Natural killer cell treated with Interleukin-12 subunit alpha and Interleukin-12 subunit beta and Interleukin-15 and Interleukin-18, amount 100 ng/mL, for 72 hours (primary cell): ENCODE measurements around the gene THAP4. TPM values are rescaled to one million over a fixed set of nuclear protein-coding genes. Genes with fewer than 3 reads are reported as not detected.
A peak's percentile ranks its signal among the peaks of the same experiment; 100 is the strongest.

Experiments used
- ATAC-seq, 2 donors: fragments of 150-1000 bp; cut with Tn5 transposase in 1 of 2; sonication (Bioruptor Pico), chemical (Tn5 transposase) in 1 of 2; 2 replicates each; pipeline ENCODE4 v1.10.0; 2021
- DNase-seq: peaks from one replicate; pipeline ENCODE4 v3.0.0; 2022; ENCODE audit warnings: low spot score
- H3K27ac Mint-ChIP-seq, 2 donors: 1 replicate in 1 of 2; 2 replicates in 1 of 2; pipeline ENCODE4 v1.8.0; 2022; ENCODE audit warnings: mixed read lengths in 2 of 2, mild to moderate bottlenecking in 1 of 2, moderate library complexity in 1 of 2
- H3K27me3 Mint-ChIP-seq, 2 donors: 1 replicate in 1 of 2; 2 replicates in 1 of 2; pipeline ENCODE4 v1.8.0; 2022; ENCODE audit warnings: mixed read lengths in 2 of 2
- H3K36me3 Mint-ChIP-seq: one replicate; pipeline ENCODE4 v1.8.0; 2022; ENCODE audit warnings: mixed read lengths
- H3K4me1 Mint-ChIP-seq, 2 donors: 1 replicate in 1 of 2; 2 replicates in 1 of 2; pipeline ENCODE4 v1.8.0; 2022; ENCODE audit warnings: low read depth in 2 of 2, mixed read lengths in 2 of 2, mild to moderate bottlenecking in 1 of 2
- H3K4me3 Mint-ChIP-seq: one replicate; pipeline ENCODE4 v1.8.0; 2022; ENCODE audit warnings: mixed read lengths
- H3K9me3 Mint-ChIP-seq: 2 replicates; pipeline ENCODE4 v1.8.0; 2022; ENCODE audit warnings: mixed read lengths
- total RNA-seq, 2 donors: library from RNA; stranded (reverse); gene quantifications; one replicate each; pipeline ENCODE4 v1.2.3, GENCODE V29; 2022

Gene THAP4
- total RNA-seq, 2 donors from 2014 or later: 26.9 to 55.9 TPM

- Mint-ChIP-seq H3K4me1 (peaks cover 0 to 7% of the 10 kb centered on the region in 2 donors), H3K9me3 (no peaks in the 10 kb centered on the region), H3K27me3 (peaks cover 0 to 18% of the 10 kb centered on the region in 2 donors), H3K36me3 (no peaks in the 10 kb centered on the region), H3K27ac (no peak overlapping the region), H3K4me3 (no peak overlapping the region)
- ATAC-seq (no peak), DNase-seq (peak; percentile 44)
Measured at GRCh38 chr2:241550616-241551580, 86.1 kb downstream of the THAP4 start.

DNA sequence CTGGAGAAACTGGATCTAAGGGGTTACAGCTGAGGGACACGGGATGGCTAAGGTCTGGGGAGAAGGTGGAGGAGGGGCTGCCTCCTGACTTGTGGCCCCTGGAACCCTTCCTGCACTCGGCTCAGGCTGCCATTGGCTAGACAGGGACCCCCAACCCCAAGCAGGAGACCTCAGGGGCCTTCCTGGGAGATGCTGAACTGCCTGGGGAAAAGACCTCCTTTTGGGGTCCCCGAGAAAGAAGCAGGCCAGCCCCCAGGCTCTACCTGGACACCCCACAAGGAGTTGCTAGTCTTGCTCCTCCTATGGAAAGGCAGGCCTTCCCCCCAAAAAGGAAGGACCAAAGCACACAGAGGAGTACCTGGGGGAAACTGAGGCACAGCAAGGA, 88.5 kb downstream of the THAP4 start:
- no peaks in the 10 kb centered on the region for H3K9me3 Mint-ChIP-seq
- H3K27ac Mint-ChIP-seq: no peak overlapping the region
- peaks cover 0 to 13% of the 10 kb centered on the region in 2 donors for H3K27me3 Mint-ChIP-seq
- H3K36me3 Mint-ChIP-seq: no peaks in the 10 kb centered on the region
- DNase-seq (peak; percentile 8), ATAC-seq (no peak)
- H3K4me3 Mint-ChIP-seq: no peak overlapping the region
- peaks cover 0 to 4% of the 10 kb centered on the region in 2 donors for H3K4me1 Mint-ChIP-seq

GRCh38 chr2:241547781-241548450, 89.0 kb downstream of the THAP4 start:
- no peak overlapping the region for H3K27ac Mint-ChIP-seq
- no peak for DNase-seq
- H3K4me3 Mint-ChIP-seq: no peak overlapping the region
- ATAC-seq: no peak
- H3K4me1 Mint-ChIP-seq: peaks cover 0 to 4% of the 10 kb centered on the region in 2 donors
- no peaks in the 10 kb centered on the region for H3K9me3 Mint-ChIP-seq
- H3K27me3 Mint-ChIP-seq: peaks cover 0 to 11% of the 10 kb centered on the region in 2 donors
- no peaks in the 10 kb centered on the region for H3K36me3 Mint-ChIP-seq

DNA sequence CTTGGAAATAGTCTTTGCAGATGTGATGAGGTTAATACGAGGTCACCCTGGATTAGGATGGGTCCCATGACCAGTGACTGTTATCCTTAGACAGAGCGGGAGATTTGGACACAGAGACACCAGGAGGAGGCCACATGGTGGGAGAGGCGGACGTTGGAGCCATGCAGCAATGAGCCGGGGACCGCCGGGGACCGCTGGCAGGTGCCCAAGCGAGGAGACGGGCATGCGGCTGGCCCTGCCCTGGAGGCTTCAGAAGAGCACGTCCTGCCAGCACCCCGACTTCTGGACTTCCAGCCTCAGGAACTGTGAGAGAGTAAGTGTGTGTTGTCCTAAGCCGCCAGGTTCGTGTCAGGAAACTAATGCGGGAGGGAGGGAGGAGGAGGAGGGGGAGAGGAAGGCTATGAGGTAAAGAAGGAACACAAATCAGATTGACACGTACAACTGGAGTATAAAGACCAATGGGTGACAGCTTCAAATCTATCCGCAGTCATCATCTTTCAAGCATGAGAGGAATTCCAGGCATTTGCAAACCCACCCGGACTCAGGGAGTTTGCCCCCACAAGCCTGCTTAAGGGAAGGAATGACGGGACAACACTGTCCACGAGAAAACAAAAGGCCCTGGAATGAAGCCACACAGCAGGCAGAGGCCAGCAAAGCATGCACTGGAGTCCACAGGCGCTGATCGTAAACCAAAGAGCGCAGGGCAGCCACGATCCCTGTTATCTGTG, 90.0 kb downstream of the THAP4 start:
- no peaks in the 10 kb centered on the region for H3K36me3 Mint-ChIP-seq
- H3K9me3 Mint-ChIP-seq: no peaks in the 10 kb centered on the region
- H3K4me1 Mint-ChIP-seq: no peaks in the 10 kb centered on the region
- ATAC-seq (no peak), DNase-seq (peak; percentile 22)
- no peak overlapping the region for H3K27ac Mint-ChIP-seq
- no peak overlapping the region for H3K4me3 Mint-ChIP-seq
- H3K27me3 Mint-ChIP-seq: peaks cover 0 to 7% of the 10 kb centered on the region in 2 donors

- Mint-ChIP-seq H3K36me3 (no peaks in the 10 kb centered on the region), H3K9me3 (no peaks in the 10 kb centered on the region), H3K27me3 (peaks cover 0 to 7% of the 10 kb centered on the region in 2 donors), H3K27ac (no peak overlapping the region), H3K4me1 (peaks cover 0 to under 1% of the 10 kb centered on the region in 2 donors), H3K4me3 (no peak overlapping the region)
- ATAC-seq (no peak), DNase-seq (no peak)
Measured at GRCh38 chr2:241545523-241546473, 91.2 kb downstream of the THAP4 start.

DNA sequence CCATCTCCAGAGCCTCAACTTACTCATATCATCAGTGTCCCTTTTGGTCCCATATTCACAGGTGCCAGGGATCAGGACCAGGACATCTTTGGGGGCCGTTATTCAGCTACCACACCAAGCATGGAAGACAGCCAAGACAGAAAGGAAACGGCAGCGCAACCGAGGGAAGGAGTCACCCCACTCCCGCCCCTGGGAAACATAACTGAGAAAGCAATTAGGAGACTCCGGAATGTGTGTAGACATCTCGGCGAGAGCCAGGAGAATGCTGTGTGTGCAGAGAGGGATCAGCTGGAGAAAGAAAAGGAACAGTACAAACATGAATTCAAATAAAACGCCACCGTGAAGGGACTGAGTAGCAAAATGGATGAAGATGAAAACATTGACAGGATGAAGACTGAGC, 91.9 kb downstream of the THAP4 start:
- no peaks in the 10 kb centered on the region for H3K9me3 Mint-ChIP-seq
- DNase-seq (peak; percentile 1), ATAC-seq (no peak)
- no peaks in the 10 kb centered on the region for H3K36me3 Mint-ChIP-seq
- peaks cover 0 to 3% of the 10 kb centered on the region in 2 donors for H3K4me1 Mint-ChIP-seq
- peaks cover 0 to 7% of the 10 kb centered on the region in 2 donors for H3K27me3 Mint-ChIP-seq
- no peak overlapping the region for H3K4me3 Mint-ChIP-seq
- H3K27ac Mint-ChIP-seq: no peak overlapping the region

DNA sequence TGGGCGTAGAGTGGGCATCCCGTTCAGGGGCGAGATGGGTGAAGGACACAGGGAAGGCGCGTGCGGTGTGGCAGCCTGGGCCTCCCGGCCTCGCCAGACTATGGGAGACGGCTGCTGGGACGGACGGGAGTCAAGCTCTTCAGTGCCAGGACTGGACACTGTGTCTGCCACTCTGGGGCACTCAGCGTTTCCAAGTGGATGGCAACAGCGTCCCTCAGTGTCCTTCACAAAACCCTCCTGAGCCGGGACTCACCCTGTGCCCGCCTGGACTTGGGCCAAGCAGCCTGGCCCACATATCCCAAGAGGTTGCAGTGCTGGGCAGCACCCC, 94.7 kb downstream of the THAP4 start:
- peaks cover 7 to 8% of the 10 kb centered on the region in 2 donors for H3K27me3 Mint-ChIP-seq
- peaks cover 0 to 3% of the 10 kb centered on the region in 2 donors for H3K4me1 Mint-ChIP-seq
- no peaks in the 10 kb centered on the region for H3K36me3 Mint-ChIP-seq
- H3K27ac Mint-ChIP-seq: no peak overlapping the region
- DNase-seq: peak; percentile 37
- no peaks in the 10 kb centered on the region for H3K9me3 Mint-ChIP-seq
- H3K4me3 Mint-ChIP-seq: no peak overlapping the region
- ATAC-seq: no peak

DNA sequence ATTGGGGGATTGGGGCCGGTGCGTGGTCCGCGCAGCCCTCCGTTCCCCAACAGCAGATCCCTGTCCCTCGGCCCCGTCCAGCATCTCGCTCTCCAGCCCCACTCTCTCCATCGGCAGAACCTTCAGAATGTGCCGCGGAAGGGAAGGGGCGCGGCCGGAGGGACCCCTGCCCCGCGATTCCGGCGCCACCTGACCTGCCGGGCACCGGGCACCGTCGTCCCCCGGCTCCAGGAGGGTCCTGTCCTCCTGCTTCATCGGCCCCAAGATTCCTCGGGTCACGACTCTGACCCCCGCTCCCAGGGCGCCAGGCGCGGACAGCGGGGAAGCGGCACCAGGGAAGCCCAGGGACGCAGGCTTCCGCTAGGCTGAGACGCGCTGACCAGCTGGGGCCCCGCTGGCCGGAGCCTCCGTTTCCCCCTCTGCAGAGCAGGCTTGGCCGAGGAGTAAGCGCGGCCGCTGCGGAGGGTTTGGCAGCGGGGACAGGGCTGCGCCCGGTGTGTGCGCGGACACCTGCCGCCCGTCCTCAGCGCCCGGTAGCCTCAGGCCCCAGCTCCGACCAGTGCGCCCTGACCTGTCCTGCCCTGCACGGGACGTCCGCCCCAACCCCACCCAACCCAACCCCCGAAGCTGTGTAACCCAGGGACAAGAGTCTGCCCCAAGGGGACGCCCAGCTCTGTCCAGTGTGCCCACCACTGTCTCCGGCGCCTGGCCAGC, 95.2 kb downstream of the THAP4 start:
- Mint-ChIP-seq H3K4me3 (no peak overlapping the region), H3K9me3 (no peaks in the 10 kb centered on the region)
- ATAC-seq: no peak

DNA sequence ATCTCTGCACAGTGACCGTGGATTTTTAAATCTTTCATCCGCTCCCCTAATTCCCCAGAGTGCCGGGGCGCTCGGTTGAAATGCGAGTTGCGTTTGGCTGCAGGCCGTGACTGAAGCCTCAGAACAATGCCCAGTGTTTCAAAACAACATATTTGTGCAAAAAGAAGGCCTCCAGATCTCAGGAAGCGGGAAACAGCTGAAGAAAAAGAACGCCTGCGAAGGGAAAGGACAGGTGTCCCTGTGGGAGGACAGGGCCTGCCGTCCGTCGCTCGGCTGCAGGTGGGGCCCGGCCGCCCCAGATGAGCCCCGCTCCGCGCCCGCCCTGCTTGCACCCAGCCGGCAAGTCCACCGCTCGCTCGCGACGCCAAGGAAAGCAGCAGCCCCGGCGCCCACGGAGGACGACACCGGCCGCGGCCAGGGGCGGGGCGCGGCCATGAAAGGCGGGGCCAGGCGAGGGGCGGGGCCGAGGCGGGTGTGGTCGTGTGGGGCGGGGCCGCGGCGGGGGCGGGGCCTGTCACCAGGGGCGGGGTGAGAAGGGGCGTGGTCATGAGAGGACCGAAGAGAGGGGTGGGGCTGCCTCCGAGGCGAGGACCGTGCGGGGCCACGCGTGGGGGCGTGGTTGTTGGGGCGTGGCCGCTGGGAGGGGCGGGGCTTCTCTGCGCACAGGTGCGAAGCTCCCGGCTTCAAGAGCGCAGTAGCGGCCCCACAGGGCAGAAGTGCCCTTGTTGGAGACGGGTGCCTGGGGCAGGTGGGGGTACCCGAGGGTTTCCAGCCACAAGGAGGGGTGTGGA, 96.0 kb downstream of the THAP4 start:
- DNase-seq (peak; percentile 70), ATAC-seq (peak; percentile 87 to 94)
- no peak overlapping the region for H3K27ac Mint-ChIP-seq
- H3K9me3 Mint-ChIP-seq: no peaks in the 10 kb centered on the region
- peaks cover 0 to 3% of the 10 kb centered on the region in 2 donors for H3K4me1 Mint-ChIP-seq
- H3K27me3 Mint-ChIP-seq: peaks cover 4 to 7% of the 10 kb centered on the region in 2 donors
- H3K36me3 Mint-ChIP-seq: no peaks in the 10 kb centered on the region
- peak overlapping the region; percentile 60 for H3K4me3 Mint-ChIP-seq

More for the DNA sequence above, 95.2 kb downstream of the THAP4 start:
- Mint-ChIP-seq H3K27ac (no peak overlapping the region), H3K4me1 (peaks cover 0 to 3% of the 10 kb centered on the region in 2 donors), H3K36me3 (no peaks in the 10 kb centered on the region), H3K27me3 (peaks cover 4 to 7% of the 10 kb centered on the region in 2 donors)
- peak; percentile 44 for DNase-seq

GRCh38 chr2:241540401-241540770, 96.6 kb downstream of the THAP4 start:
- no peak overlapping the region for H3K27ac Mint-ChIP-seq
- H3K4me1 Mint-ChIP-seq: peaks cover 0 to 3% of the 10 kb centered on the region in 2 donors
- H3K4me3 Mint-ChIP-seq: peak overlapping the region; percentile 60
- DNase-seq: no peak
- peaks cover 4 to 7% of the 10 kb centered on the region in 2 donors for H3K27me3 Mint-ChIP-seq
- no peaks in the 10 kb centered on the region for H3K36me3 Mint-ChIP-seq
- H3K9me3 Mint-ChIP-seq: no peaks in the 10 kb centered on the region
- no peak for ATAC-seq

GRCh38 chr2:241539616-241540374, 97.2 kb downstream of the THAP4 start:
- peaks cover 4 to 7% of the 10 kb centered on the region in 2 donors for H3K27me3 Mint-ChIP-seq
- H3K9me3 Mint-ChIP-seq: no peaks in the 10 kb centered on the region
- no peak for ATAC-seq
- H3K4me1 Mint-ChIP-seq: peaks cover 0 to 3% of the 10 kb centered on the region in 2 donors
- no peak overlapping the region for H3K4me3 Mint-ChIP-seq
- no peak for DNase-seq
- H3K27ac Mint-ChIP-seq: no peak overlapping the region
- no peaks in the 10 kb centered on the region for H3K36me3 Mint-ChIP-seq
